Fibroblast of gingiva (primary cell): ENCODE results near the gene TOE1.
"Not testable (repeated sequence)": the region's sequence is repeated elsewhere in the genome, so short reads cannot be mapped to it uniquely, and the experiment has no call there.

Source experiments
- DNase-seq: peaks from one replicate; pipeline ENCODE4 v3.0.0-alpha.2; 2011; ENCODE audit warnings: low read depth

Gene TOE1

GRCh38 chr1:45339789-45340558 is at the start of gene TOE1, which contains the start of gene MUTYH:
TOE1 (plus strand) TSS chr1:45340170; CDS start chr1:45340253, 83 bp downstream.
MUTYH (minus strand) TSS chr1:45340440; CDS start chr1:45334505, 5,935 bp downstream.
- peak; percentile 90 for DNase-seq

GRCh38 chr1:45291002-45291401 is 49.0 kb upstream of the TOE1 start:
- DNase-seq = not testable (repeated sequence)

GRCh38 chr1:45291716-45292115 is 48.3 kb upstream of the TOE1 start:
- DNase-seq = no peak

- DNase-seq = no peak
These were observed 42.2 kb upstream of the TOE1 start for GRCh38 chr1:45297666-45298356.

GRCh38 chr1:45299296-45299695 is 40.7 kb upstream of the TOE1 start:
- DNase-seq = no peak

- DNase-seq = peak; percentile 76
These were observed 39.8 kb upstream of the TOE1 start for GRCh38 chr1:45299981-45300668.

- DNase-seq = no peak
These were observed 39.3 kb upstream of the TOE1 start for GRCh38 chr1:45300669-45300997.

- DNase-seq = no peak
These were observed 37.3 kb upstream of the TOE1 start for GRCh38 chr1:45302505-45303150.

- peak; percentile 98 for DNase-seq
These were observed 36.3 kb upstream of the TOE1 start for GRCh38 chr1:45303520-45304310.

- peak; percentile 35 for DNase-seq
These were observed 35.5 kb upstream of the TOE1 start for GRCh38 chr1:45304311-45305081.

GRCh38 chr1:45305231-45305630 is 34.7 kb upstream of the TOE1 start:
- DNase-seq = no peak

- no peak for DNase-seq
These were observed 33.7 kb upstream of the TOE1 start for GRCh38 chr1:45306319-45306718.

- no peak for DNase-seq
These were observed 33.1 kb upstream of the TOE1 start for GRCh38 chr1:45306905-45307304.

GRCh38 chr1:45314266-45314665 is 25.7 kb upstream of the TOE1 start:
- DNase-seq = no peak

- DNase-seq = no peak
These were observed 22.8 kb upstream of the TOE1 start for GRCh38 chr1:45317166-45317565.

GRCh38 chr1:45319761-45320160 is 20.2 kb upstream of the TOE1 start:
- no peak for DNase-seq

GRCh38 chr1:45321444-45321843 is 18.5 kb upstream of the TOE1 start:
- no peak for DNase-seq

GRCh38 chr1:45322486-45323040 is 17.4 kb upstream of the TOE1 start:
- no peak for DNase-seq

GRCh38 chr1:45325851-45326506 is 14.0 kb upstream of the TOE1 start:
- DNase-seq = no peak
